SK-N-SH treated with all-trans-retinoic acid at 6 μM for 48 hours (cell line): Measurements from ENCODE around the gene MSX1.

Experiments used
- ARNTL ChIP-seq: fragments of 450-650 bp; formaldehyde crosslinking; IDR thresholded peaks from 2 replicates; pipeline ENCODE4 v1.5.0; 2020; ENCODE audit warnings: low read depth, mild to moderate bottlenecking, moderate library complexity, borderline replicate concordance
- ESRRG ChIP-seq: fragments of 250-450 bp; sonication (Bioruptor Pico); IDR thresholded peaks from 2 replicates; pipeline ENCODE4 v1.6.1; 2021; ENCODE audit warnings: mild to moderate bottlenecking
- GLIS3 ChIP-seq: fragments of 250-450 bp; sonication (Bioruptor Pico); IDR thresholded peaks from 2 replicates; pipeline ENCODE4 v1.5.0; 2020; ENCODE audit warnings: mild to moderate bottlenecking, moderate library complexity
- PPARA ChIP-seq: fragments of 250-450 bp; sonication (Bioruptor Pico); IDR thresholded peaks from 2 replicates; pipeline ENCODE4 v1.5.0; 2020; ENCODE audit warnings: mild to moderate bottlenecking, borderline replicate concordance
- RARB ChIP-seq: fragments of 250-450 bp; sonication (Bioruptor Pico); IDR thresholded peaks from 2 replicates; pipeline ENCODE4 v1.8.0; 2021; ENCODE audit warnings: mild to moderate bottlenecking, moderate library complexity
- TCF4 ChIP-seq: fragments of 250-450 bp; sonication (Bioruptor Pico); IDR thresholded peaks from 2 replicates; pipeline ENCODE4 v1.8.0; 2021; ENCODE audit warnings: mild to moderate bottlenecking, moderate library complexity, borderline replicate concordance
- ZFP3 ChIP-seq: fragments of 250-450 bp; sonication (Bioruptor Pico); IDR thresholded peaks from 2 replicates; pipeline ENCODE4 v1.5.0; 2020; ENCODE audit warnings: mild to moderate bottlenecking, moderate library complexity
- ZFP30 ChIP-seq: fragments of 450-650 bp; formaldehyde crosslinking; IDR thresholded peaks from 2 replicates; pipeline ENCODE4 v1.5.0; 2022; ENCODE audit warnings: mild to moderate bottlenecking, moderate library complexity
- ZNF70 ChIP-seq: fragments of 450-650 bp; formaldehyde crosslinking; IDR thresholded peaks from 2 replicates; pipeline ENCODE4 v1.5.0; 2020; ENCODE audit warnings: mild to moderate bottlenecking, moderate library complexity
- TF ChIP-seq, protein P1 (sequence below): fragments of 250-450 bp; sonication (Bioruptor Pico); IDR thresholded peaks from 2 replicates; pipeline ENCODE4 v1.8.0; 2021; ENCODE audit warnings: low read depth, mild to moderate bottlenecking, moderate library complexity, borderline replicate concordance
- TF ChIP-seq, protein P2 (sequence below): fragments of 250-450 bp; sonication (Bioruptor Pico); IDR thresholded peaks from 2 replicates; pipeline ENCODE4 v1.8.0; 2020; ENCODE audit warnings: mild to moderate bottlenecking, moderate library complexity, borderline replicate concordance
- TF ChIP-seq, protein P3 (sequence below): fragments of 250-450 bp; sonication (Bioruptor Pico); IDR thresholded peaks from 2 replicates; pipeline ENCODE4 v1.5.0; 2020; ENCODE audit warnings: mild to moderate bottlenecking, moderate library complexity

DNA sequence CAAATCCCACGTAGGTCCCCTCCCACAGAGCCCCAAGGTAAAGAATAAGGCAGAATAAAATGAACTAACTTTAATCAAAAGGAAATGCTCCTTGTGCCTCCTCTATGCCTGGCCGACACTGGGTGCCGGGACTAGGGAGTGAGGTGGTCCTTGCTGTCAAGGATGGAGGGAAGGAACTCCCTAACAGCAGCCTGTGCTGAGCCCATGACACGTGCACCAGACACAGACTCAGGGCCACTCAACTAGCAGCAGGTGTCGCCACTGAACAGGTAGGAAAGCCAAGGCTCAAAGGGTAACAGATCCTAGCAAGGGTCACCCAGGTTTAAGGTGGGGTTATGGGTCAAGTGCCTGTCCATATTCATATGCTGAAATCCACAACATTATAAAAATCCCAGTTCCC is 29.2 kb downstream of the MSX1 start:
- TF ChIP-seq TCF4 (CRISPR knock-in tag) (no peak), ZNF70 (CRISPR knock-in tag) (no peak), RARB (no peak), ZFP3 (CRISPR knock-in tag) (no peak), ARNTL (CRISPR knock-in tag) (no peak), ESRRG (CRISPR knock-in tag) (no peak), PPARA (CRISPR knock-in tag) (no peak), ZFP30 (no peak), GLIS3 (CRISPR knock-in tag) (no peak)
- TF ChIP-seq, protein P1, sequence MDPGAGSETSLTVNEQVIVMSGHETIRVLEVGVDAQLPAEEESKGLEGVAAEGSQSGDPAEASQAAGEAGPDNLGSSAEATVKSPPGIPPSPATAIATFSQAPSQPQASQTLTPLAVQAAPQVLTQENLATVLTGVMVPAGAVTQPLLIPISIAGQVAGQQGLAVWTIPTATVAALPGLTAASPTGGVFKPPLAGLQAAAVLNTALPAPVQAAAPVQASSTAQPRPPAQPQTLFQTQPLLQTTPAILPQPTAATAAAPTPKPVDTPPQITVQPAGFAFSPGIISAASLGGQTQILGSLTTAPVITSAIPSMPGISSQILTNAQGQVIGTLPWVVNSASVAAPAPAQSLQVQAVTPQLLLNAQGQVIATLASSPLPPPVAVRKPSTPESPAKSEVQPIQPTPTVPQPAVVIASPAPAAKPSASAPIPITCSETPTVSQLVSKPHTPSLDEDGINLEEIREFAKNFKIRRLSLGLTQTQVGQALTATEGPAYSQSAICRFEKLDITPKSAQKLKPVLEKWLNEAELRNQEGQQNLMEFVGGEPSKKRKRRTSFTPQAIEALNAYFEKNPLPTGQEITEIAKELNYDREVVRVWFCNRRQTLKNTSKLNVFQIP (CRISPR knock-in tag), result no peak
- TF ChIP-seq, protein P2, sequence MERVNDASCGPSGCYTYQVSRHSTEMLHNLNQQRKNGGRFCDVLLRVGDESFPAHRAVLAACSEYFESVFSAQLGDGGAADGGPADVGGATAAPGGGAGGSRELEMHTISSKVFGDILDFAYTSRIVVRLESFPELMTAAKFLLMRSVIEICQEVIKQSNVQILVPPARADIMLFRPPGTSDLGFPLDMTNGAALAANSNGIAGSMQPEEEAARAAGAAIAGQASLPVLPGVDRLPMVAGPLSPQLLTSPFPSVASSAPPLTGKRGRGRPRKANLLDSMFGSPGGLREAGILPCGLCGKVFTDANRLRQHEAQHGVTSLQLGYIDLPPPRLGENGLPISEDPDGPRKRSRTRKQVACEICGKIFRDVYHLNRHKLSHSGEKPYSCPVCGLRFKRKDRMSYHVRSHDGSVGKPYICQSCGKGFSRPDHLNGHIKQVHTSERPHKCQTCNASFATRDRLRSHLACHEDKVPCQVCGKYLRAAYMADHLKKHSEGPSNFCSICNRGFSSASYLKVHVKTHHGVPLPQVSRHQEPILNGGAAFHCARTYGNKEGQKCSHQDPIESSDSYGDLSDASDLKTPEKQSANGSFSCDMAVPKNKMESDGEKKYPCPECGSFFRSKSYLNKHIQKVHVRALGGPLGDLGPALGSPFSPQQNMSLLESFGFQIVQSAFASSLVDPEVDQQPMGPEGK (CRISPR knock-in tag), result no peak
- TF ChIP-seq, protein P3, sequence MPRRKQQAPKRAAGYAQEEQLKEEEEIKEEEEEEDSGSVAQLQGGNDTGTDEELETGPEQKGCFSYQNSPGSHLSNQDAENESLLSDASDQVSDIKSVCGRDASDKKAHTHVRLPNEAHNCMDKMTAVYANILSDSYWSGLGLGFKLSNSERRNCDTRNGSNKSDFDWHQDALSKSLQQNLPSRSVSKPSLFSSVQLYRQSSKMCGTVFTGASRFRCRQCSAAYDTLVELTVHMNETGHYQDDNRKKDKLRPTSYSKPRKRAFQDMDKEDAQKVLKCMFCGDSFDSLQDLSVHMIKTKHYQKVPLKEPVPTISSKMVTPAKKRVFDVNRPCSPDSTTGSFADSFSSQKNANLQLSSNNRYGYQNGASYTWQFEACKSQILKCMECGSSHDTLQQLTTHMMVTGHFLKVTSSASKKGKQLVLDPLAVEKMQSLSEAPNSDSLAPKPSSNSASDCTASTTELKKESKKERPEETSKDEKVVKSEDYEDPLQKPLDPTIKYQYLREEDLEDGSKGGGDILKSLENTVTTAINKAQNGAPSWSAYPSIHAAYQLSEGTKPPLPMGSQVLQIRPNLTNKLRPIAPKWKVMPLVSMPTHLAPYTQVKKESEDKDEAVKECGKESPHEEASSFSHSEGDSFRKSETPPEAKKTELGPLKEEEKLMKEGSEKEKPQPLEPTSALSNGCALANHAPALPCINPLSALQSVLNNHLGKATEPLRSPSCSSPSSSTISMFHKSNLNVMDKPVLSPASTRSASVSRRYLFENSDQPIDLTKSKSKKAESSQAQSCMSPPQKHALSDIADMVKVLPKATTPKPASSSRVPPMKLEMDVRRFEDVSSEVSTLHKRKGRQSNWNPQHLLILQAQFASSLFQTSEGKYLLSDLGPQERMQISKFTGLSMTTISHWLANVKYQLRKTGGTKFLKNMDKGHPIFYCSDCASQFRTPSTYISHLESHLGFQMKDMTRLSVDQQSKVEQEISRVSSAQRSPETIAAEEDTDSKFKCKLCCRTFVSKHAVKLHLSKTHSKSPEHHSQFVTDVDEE (CRISPR knock-in tag), result no peak
